ENCODE results near the gene M6PR.
A peak's percentile ranks its signal among the peaks of the same experiment; 100 is the strongest.
"Not testable (repeated sequence)": the region's sequence is repeated elsewhere in the genome, so short reads cannot be mapped to it uniquely, and the experiment has no call there.

The M6PR gene

GRCh38 chr12:8941691-8942478 is 7.6 kb downstream of the M6PR start:
- DNase-seq (no peak), ATAC-seq (replicated peaks) (no peak)
- H3K27me3 Mint-ChIP-seq = no peaks in the 10 kb centered on the region
- peaks cover 42 to 47% of the 10 kb centered on the region in 2 donors for H3K36me3 Mint-ChIP-seq
- H3K9me3 Mint-ChIP-seq = no peaks in the 10 kb centered on the region
- peak overlapping the region; percentile 25 for H3K27ac Mint-ChIP-seq
- H3K4me3 Mint-ChIP-seq = no peak overlapping the region
- peaks cover 19 to 33% of the 10 kb centered on the region in 2 donors for H3K4me1 Mint-ChIP-seq

- ATAC-seq (replicated peaks); H3K27ac Mint-ChIP-seq; DNase-seq; H3K9me3 Mint-ChIP-seq; H3K27me3 Mint-ChIP-seq; H3K4me3 Mint-ChIP-seq: not testable (repeated sequence)
- H3K36me3 Mint-ChIP-seq = peaks cover 47 to 53% of the 10 kb centered on the region in 2 donors
- peaks cover 8 to 22% of the 10 kb centered on the region in 2 donors for H3K4me1 Mint-ChIP-seq
These were observed 11.5 kb downstream of the M6PR start for GRCh38 chr12:8937842-8938442.

GRCh38 chr12:8936735-8937134 is 12.7 kb downstream of the M6PR start:
- H3K27me3 Mint-ChIP-seq = no peaks in the 10 kb centered on the region
- no peaks in the 10 kb centered on the region for H3K9me3 Mint-ChIP-seq
- ATAC-seq (replicated peaks) (no peak), DNase-seq (no peak)
- peaks cover 39 to 47% of the 10 kb centered on the region in 2 donors for H3K36me3 Mint-ChIP-seq
- no peak overlapping the region for H3K27ac Mint-ChIP-seq
- no peak overlapping the region for H3K4me3 Mint-ChIP-seq
- peaks cover 5 to 14% of the 10 kb centered on the region in 2 donors for H3K4me1 Mint-ChIP-seq

- H3K9me3 Mint-ChIP-seq; H3K4me1 Mint-ChIP-seq; H3K27me3 Mint-ChIP-seq; H3K4me3 Mint-ChIP-seq; ATAC-seq (replicated peaks); H3K27ac Mint-ChIP-seq; DNase-seq: not testable (repeated sequence)
- peaks cover 44 to 50% of the 10 kb centered on the region in 2 donors for H3K36me3 Mint-ChIP-seq
These were observed 15.4 kb downstream of the M6PR start for GRCh38 chr12:8934080-8934479.

GRCh38 chr12:8932464-8932863 is 17.0 kb downstream of the M6PR start:
- H3K36me3 Mint-ChIP-seq = peaks cover 36 to 42% of the 10 kb centered on the region in 2 donors
- not testable (repeated sequence) for DNase-seq; H3K9me3 Mint-ChIP-seq; H3K27me3 Mint-ChIP-seq; H3K4me3 Mint-ChIP-seq; H3K4me1 Mint-ChIP-seq; H3K27ac Mint-ChIP-seq; ATAC-seq (replicated peaks)

GRCh38 chr12:8930655-8931323 is 18.7 kb downstream of the M6PR start:
- not testable (repeated sequence) for ATAC-seq (replicated peaks)
- peaks cover 25 to 31% of the 10 kb centered on the region in 2 donors for H3K36me3 Mint-ChIP-seq

GRCh38 chr12:8922544-8922943 is 26.9 kb downstream of the M6PR start:
- no peaks in the 10 kb centered on the region for H3K27me3 Mint-ChIP-seq
- H3K27ac Mint-ChIP-seq = no peak overlapping the region
- no peaks in the 10 kb centered on the region for H3K4me1 Mint-ChIP-seq
- DNase-seq = no peak
- ATAC-seq (replicated peaks) = no peak
- H3K36me3 Mint-ChIP-seq = peaks cover 15 to 29% of the 10 kb centered on the region in 2 donors
- H3K4me3 Mint-ChIP-seq = no peak overlapping the region
- H3K9me3 Mint-ChIP-seq = no peaks in the 10 kb centered on the region

More at GRCh38 chr12:8930655-8931323, 18.7 kb downstream of the M6PR start:
- not testable (repeated sequence) for H3K4me1 Mint-ChIP-seq, DNase-seq, H3K9me3 Mint-ChIP-seq, H3K27me3 Mint-ChIP-seq, H3K4me3 Mint-ChIP-seq
- H3K27ac Mint-ChIP-seq = peak overlapping the region; percentile 42

- H3K27me3 Mint-ChIP-seq; ATAC-seq (replicated peaks); H3K9me3 Mint-ChIP-seq; H3K4me3 Mint-ChIP-seq; H3K27ac Mint-ChIP-seq; DNase-seq; H3K4me1 Mint-ChIP-seq: not testable (repeated sequence)
- H3K36me3 Mint-ChIP-seq = peaks cover 15 to 29% of the 10 kb centered on the region in 2 donors
These were observed 29.8 kb downstream of the M6PR start for GRCh38 chr12:8919643-8920042.

- no peak overlapping the region for H3K27ac Mint-ChIP-seq
- no peaks in the 10 kb centered on the region for H3K9me3 Mint-ChIP-seq
- H3K27me3 Mint-ChIP-seq = no peaks in the 10 kb centered on the region
- no peak for ATAC-seq (replicated peaks)
- DNase-seq = no peak
- H3K4me1 Mint-ChIP-seq = peaks cover 8 to 9% of the 10 kb centered on the region in 2 donors
- peaks cover 12 to 24% of the 10 kb centered on the region in 2 donors for H3K36me3 Mint-ChIP-seq
- no peak overlapping the region for H3K4me3 Mint-ChIP-seq
These were observed 31.7 kb downstream of the M6PR start for GRCh38 chr12:8917751-8918150.

- no peak overlapping the region for H3K27ac Mint-ChIP-seq
These were observed 32.4 kb downstream of the M6PR start for GRCh38 chr12:8917031-8917430.

GRCh38 chr12:8916154-8916553 is 33.3 kb downstream of the M6PR start:
- ATAC-seq (replicated peaks) (no peak), DNase-seq (no peak)
- Mint-ChIP-seq H3K27ac (no peak overlapping the region), H3K36me3 (peaks cover 6 to 12% of the 10 kb centered on the region in 2 donors), H3K9me3 (no peaks in the 10 kb centered on the region), H3K27me3 (no peaks in the 10 kb centered on the region), H3K4me3 (no peak overlapping the region), H3K4me1 (peaks cover 9 to 15% of the 10 kb centered on the region in 2 donors)

More at GRCh38 chr12:8917031-8917430, 32.4 kb downstream of the M6PR start:
- Mint-ChIP-seq H3K4me1 (peaks cover 8 to 9% of the 10 kb centered on the region in 2 donors), H3K27me3 (no peaks in the 10 kb centered on the region), H3K9me3 (no peaks in the 10 kb centered on the region), H3K4me3 (no peak overlapping the region), H3K36me3 (peaks cover 6 to 18% of the 10 kb centered on the region in 2 donors)
- DNase-seq = no peak
- ATAC-seq (replicated peaks) = no peak

- no peak overlapping the region for H3K27ac Mint-ChIP-seq
- H3K27me3 Mint-ChIP-seq = no peaks in the 10 kb centered on the region
- no peaks in the 10 kb centered on the region for H3K9me3 Mint-ChIP-seq
- ATAC-seq (replicated peaks) (peak; percentile 90), DNase-seq (peak; percentile 49)
- H3K4me1 Mint-ChIP-seq = peaks cover 9 to 17% of the 10 kb centered on the region in 2 donors
- peaks cover 6 to 7% of the 10 kb centered on the region in 2 donors for H3K36me3 Mint-ChIP-seq
- H3K4me3 Mint-ChIP-seq = no peak overlapping the region
These were observed 34.5 kb downstream of the M6PR start for GRCh38 chr12:8914716-8915526.

- H3K9me3 Mint-ChIP-seq, H3K36me3 Mint-ChIP-seq, H3K27me3 Mint-ChIP-seq: not testable (repeated sequence)
- peak; percentile 82 to 83 for ATAC-seq (replicated peaks)
- H3K4me3 Mint-ChIP-seq = peak within 1 kb of the TSS; percentile 89 to 92
- DNase-seq = peak; percentile 53
- peaks cover 9 to 17% of the 10 kb centered on the region in 2 donors for H3K4me1 Mint-ChIP-seq
- peak within 1 kb of the TSS; percentile 94 for H3K27ac Mint-ChIP-seq
These were observed 35.3 kb downstream of the M6PR start, which contains the start of gene PHC1 for GRCh38 chr12:8914033-8914715. Gene PHC1 (plus strand): TSS chr12:8914509. CDS start chr12:8917678, 3,169 bp downstream.

All from stimulated activated naive B cell treated with anti-CD40 and anti-IgM and Interleukin-4, amounts not matched to agents 10 μg/mL and 1 μg/mL and 100 μg/mL, for 72 hours (primary cell).